NCI-H345 treated with DMSO at 0.1 percent for 48 hours (cell line): ENCODE data around the gene BEND5.

ENCODE experiments used
- DNase-seq: peaks from one replicate; lab custom pipeline; 2025; ENCODE audit not compliant: unreplicated experiment; lab: John Stamatoyannopoulos, UW

The BEND5 gene, protein sequence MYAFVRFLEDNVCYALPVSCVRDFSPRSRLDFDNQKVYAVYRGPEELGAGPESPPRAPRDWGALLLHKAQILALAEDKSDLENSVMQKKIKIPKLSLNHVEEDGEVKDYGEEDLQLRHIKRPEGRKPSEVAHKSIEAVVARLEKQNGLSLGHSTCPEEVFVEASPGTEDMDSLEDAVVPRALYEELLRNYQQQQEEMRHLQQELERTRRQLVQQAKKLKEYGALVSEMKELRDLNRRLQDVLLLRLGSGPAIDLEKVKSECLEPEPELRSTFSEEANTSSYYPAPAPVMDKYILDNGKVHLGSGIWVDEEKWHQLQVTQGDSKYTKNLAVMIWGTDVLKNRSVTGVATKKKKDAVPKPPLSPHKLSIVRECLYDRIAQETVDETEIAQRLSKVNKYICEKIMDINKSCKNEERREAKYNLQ

DNA sequence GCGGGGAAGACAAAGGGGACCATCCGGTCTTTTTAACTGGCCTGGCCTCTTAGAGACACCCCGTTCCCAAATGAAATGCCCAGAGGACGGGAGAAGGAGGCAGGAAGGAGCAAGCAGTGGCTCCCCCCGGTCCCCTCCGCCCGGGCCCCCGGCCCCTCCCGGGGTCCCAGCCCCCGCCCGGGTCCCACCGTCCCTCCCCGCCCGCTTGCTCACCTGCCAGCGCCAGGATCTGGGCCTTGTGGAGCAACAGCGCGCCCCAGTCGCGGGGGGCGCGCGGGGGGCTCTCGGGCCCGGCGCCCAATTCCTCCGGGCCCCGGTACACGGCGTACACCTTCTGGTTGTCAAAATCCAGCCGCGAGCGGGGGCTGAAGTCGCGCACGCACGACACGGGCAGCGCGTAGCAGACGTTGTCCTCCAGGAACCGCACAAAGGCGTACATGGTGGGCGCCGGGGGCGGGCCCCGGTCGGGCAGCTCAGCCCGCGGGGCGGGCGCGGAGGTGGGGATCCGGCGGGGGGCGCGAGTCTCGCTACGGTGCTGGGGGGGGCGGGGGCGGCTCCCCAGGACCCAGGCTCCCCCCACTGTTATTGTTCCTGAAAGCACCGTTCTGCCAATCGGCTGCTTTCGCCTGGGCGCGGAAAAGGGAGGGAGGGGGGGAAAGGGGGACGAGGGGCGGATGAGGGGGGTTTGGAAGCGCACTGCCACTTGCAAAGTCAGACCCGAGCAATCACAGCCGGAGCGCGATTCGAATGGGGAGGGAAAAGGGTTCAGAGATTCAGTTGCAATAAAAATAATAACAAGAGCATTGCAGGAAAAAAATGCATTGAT, at the start of gene BEND5:
Gene BEND5 (minus strand): TSS at position 499 of the 826 bp plus-strand sequence. CDS start 60 bp downstream, at position 439.
- DNase-seq: peak; percentile 72

DNA sequence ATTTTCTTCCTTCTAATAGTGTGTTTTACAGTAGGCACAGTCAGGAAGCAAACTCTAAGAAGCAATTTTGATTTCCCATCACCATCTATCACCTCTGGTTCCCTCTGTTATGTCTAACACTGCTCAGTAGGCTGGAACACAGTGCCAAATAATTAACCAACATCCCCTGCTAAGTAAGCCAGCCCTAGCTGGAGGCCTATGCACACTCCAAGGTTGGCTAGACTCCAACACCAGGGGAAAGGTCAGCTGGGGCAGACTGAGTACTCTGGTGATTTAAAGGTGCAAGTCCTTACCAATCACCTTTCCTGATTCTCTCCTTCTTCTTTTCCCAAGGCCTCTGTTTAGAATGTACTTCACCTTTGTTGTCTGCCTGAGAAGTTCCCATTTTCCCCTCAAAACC, 46.5 kb upstream of the BEND5 start:
- no peak for DNase-seq

GRCh38 chr1:48820491-48820890, 43.8 kb upstream of the BEND5 start:
- no peak for DNase-seq

DNA sequence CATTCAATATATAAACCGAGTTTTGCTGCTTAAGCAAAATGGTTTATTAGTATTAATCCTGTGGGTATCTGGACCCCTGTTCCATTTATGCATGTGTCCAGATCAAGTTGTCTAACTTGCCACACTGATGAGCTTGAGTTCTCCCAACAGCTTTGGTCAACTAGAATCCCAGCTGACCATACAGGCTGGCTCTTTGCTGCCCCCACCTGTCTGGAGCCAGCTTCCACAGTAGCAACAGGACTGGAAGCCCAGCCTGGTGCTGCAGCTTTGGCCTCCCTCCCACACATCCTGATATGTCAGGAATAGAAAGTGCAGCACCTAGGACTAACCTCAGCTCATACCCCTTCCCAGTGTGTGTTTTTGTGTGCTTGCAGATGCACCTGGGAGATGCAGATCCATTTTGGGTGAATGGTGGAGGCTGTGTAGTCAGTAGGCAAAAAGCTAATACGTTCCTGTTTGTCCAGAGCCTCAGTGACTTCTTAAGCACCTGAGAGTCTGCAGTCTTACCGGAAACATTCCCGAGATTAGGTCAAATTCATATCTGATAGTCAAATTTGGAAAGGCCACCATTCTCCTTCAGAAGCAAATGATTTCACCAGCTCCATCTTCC, 40.9 kb upstream of the BEND5 start:
- DNase-seq: peak; percentile 15

GRCh38 chr1:48810740-48811139, 34.0 kb upstream of the BEND5 start:
- no peak for DNase-seq

DNA sequence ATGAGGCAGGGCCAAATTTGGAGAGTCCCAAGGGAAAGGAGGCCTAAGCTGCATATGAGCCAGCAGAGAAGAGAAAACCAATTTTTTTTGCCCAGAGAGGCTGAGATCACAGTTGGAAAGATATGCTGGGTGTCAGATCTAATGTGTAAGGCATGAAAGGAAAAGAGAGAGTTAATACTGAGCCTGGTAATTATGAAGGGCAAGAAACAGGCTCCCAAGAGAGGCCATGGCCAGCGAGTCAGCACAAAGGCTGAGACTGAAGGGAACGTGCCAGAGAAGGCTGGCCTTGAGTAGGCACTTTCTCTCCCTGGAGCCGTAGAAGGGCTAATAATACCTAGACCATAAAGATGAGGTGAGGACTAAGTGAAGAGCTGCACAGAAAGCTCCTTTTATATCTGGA, 31.8 kb upstream of the BEND5 start:
- DNase-seq: no peak

GRCh38 chr1:48807554-48808260, 31.0 kb upstream of the BEND5 start:
- DNase-seq: no peak

DNA sequence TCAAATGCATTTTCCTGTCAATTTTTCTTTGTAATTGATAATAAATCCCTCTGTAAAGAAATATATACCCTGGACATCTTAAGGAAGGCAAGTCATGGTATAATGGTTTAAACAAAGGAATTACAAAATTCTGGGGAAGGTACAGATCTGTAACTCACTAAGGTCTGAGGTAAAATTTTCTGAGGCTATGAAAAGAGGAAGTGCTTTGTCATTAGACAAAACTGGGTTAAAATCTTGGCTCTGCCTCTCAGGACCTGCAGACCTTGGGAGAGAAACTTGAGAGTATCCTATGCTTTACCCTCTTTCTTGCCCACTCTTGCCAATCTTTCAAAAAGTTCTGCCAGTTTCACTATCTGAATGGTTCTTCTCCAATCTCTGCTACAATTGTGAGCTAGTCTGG, 26.8 kb upstream of the BEND5 start:
- no peak for DNase-seq

DNA sequence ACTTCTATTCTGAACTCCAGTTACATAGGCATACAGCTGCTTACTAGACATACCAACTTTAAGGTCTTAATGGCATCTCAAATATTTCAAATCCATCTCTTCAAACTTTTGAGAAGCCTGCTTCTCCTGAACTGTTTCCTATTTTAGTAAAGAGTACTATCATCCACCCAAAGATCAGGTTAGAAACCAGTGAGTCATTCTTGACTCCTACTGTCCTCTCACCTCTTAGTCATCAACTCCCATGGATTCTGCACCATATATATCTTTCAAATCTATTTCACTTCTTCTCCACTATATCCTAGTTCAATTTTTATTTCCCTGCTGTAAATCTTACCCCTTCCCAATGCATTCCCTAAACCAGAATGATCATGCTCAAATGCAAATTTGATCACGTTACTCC, 18.1 kb upstream of the BEND5 start:
- DNase-seq: no peak

DNA sequence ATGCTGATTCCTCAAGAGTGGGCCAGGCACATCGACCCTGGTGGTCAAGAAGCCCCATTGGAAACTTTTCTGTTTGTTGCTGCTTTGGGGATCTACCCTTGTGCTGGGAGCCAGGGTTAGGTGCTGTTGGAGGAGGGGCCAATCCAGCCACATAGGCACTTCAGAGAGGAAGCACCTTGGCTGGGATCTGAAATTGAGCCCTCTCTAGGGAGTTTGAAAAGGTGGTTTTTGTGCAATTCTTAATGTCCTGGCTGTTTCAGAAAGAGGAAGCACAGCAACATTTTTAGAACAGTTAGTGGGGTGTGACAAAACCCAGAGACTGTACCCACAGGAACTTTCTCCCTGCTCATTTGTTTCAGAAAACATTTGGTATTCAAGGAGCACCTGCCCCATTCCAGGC, 17.2 kb upstream of the BEND5 start:
- no peak for DNase-seq

GRCh38 chr1:48792961-48793360, 16.3 kb upstream of the BEND5 start:
- DNase-seq: no peak

DNA sequence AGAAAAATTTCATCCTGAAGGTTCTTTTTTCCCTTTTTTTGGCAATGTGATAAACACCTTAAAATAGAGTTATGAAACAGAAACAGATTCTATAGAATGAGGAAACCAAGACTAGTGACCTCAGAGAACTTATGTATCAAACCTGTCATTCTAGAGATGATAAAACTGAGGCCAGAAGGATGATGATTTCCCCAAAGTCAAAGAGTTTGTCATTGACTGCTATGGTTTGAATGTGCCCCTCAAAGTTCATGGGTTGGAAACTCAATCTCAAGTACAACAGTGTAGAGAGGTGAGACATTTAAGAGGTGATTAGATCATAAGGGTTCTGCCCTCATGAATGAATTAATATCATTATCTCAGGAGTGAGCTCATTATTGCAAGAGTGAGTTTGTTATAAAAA, 13.7 kb upstream of the BEND5 start:
- no peak for DNase-seq

DNA sequence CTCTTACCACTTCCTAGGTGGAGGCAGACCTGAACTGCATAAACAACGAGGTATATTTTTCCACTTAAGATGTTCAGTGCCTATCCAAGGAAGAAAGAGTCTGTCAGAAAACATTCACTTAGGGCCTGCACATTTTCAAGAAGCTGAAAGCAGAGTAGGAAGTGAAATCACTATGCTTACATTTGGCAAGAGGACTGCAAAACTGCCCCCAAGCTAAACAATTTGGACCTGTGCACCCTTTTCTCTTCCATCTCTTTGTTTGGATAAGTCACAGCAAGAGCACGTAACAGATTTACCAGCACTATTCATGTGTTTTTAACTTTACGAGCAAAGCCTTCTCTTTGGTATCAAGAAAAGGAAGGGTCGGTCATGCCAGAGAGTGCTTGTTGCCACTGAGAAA, 13.2 kb upstream of the BEND5 start:
- no peak for DNase-seq

- DNase-seq: no peak
These were observed 9.2 kb upstream of the BEND5 start for GRCh38 chr1:48785869-48786268.

- DNase-seq: no peak
These were observed 7.6 kb upstream of the BEND5 start for GRCh38 chr1:48784301-48784700.

DNA sequence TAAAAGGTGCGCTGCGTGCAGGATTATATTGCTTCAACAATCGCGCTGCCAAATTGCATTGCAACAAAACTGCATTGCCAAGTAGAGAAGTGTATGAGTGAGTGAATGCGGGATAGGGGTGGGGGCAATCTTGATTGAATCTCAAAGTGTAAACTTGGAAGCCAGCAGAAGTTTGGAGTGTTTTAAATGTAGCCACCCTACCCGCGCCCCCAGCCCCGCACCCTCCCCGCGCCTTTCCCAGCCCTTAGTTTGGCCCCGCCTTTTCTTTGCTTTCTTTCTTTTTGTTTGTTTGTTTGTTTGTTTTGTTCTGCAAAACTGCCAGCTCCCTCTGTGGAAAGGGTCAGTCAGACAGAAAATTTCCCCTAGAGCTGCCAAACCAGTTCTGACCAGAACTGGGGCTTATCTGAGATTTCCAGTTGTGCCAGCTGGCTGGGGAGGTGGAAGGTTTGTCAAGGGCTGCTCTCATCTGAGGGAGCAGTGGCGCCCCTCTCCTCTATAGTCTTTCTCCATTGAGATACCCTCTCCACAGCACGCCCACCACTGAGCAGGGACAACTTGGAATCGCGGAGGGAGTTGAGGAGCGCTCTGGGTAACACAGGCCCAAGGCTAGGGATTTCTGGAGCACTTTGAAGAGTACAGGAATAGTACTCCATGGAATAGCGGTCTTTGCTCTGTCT, 666 bp upstream of the BEND5 start:
- DNase-seq: no peak

GRCh38 chr1:48775831-48776392, 779 bp downstream of the BEND5 start:
- no peak for DNase-seq

DNA sequence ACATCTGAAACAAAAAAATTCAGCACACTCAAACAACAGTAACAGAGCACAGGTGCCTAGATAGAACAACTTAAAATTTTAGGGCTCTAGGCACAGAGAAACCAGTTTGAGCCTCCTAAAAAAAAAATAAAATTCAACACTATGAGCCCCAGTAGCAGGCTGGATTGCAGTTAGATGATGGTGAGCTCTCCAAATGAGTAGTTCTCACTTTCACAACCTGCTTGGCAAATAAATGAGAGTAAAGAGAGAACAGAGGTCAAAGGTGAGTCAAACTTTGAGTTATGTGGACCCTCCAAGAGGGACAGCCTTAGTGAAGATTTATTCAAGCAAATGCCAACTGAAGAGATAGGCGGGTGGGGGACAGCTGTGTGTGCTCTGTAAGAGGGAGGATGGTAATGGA, 3.6 kb downstream of the BEND5 start:
- DNase-seq: no peak

GRCh38 chr1:48772211-48772610, 4.5 kb downstream of the BEND5 start:
- DNase-seq: no peak

DNA sequence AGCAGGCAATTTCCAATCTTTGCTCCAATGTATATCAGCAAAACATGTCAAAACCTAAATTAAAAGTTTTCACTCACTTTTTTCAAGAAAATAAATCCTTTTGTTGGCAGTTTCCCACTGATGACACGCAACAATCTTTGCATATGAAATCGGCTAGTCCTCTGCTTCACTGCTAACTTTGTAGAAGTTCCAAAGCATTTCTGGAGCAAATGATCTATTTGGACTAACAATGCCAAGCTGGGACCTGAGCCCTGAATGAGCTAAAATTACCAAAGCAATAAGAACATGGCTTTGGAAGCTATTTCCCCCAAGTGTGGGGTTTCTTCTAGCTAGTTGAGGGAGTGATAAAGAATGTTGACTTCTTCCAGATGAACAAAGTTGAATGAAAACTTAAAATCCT, 5.1 kb downstream of the BEND5 start:
- no peak for DNase-seq
